Gastroesophageal sphincter (tissue), 4 donors: ENCODE measurements around the gene RUFY4. TPM values are rescaled to one million over a fixed set of nuclear protein-coding genes. Genes with fewer than 3 reads are reported as not detected.
"Not testable (repeated sequence)": the region's sequence is repeated elsewhere in the genome, so short reads cannot be mapped to it uniquely, and the experiment has no call there.

Experiments
- ATAC-seq: fragments of 150-250 bp; one replicate; pipeline ENCODE4 v1.9.1; 2016; ENCODE audit warnings: mild to moderate bottlenecking, moderate library complexity
- H3K27ac ChIP-seq, 4 donors: fragments of 200-600 bp; sonication (generic) in 3 of 4; 1 replicate in 3 of 4; 2 replicates in 1 of 4; pipeline ENCODE4 v1.5.1; 2016 to 2019
- H3K27me3 ChIP-seq: fragments of 200-600 bp; sonication (generic); one replicate; pipeline ENCODE4 v1.5.1; 2019
- H3K36me3 ChIP-seq, 2 donors: fragments of 200-600 bp; sonication (generic); one replicate each; pipeline ENCODE4 v1.5.1; 2019; ENCODE audit warnings: control low read depth in 1 of 2
- H3K4me1 ChIP-seq, 3 donors: fragments of 200-600 bp; sonication (generic); 1 replicate in 2 of 3; 2 replicates in 1 of 3; pipeline ENCODE4 v1.5.1; 2016 to 2019; ENCODE audit warnings: control low read depth in 2 of 3
- H3K4me3 ChIP-seq, 2 donors: fragments of 200-600 bp; sonication (generic); one replicate each; pipeline ENCODE4 v1.5.1; 2019; ENCODE audit warnings: mild to moderate bottlenecking in 1 of 2, moderate library complexity in 1 of 2
- H3K9me3 ChIP-seq, 3 donors: fragments of 200-600 bp; sonication (generic); one replicate each; pipeline ENCODE4 v1.5.1; 2017 to 2019; ENCODE audit warnings: control low read depth in 2 of 3
- EP300 ChIP-seq: sonication (generic); formaldehyde crosslinking; IDR thresholded peaks from one replicate; pipeline ENCODE4 v1.6.1; 2017; ENCODE audit warnings: antibody characterized with exemption, mild to moderate bottlenecking
- POLR2A ChIP-seq, 2 donors: fragments of 450-650 bp; IDR thresholded peaks; one replicate each; pipeline ENCODE4 v1.6.1; 2017; ENCODE audit warnings: antibody characterized with exemption in 2 of 2, mild to moderate bottlenecking in 2 of 2, moderate library complexity in 1 of 2
- POLR2AphosphoS5 ChIP-seq: sonication (generic); formaldehyde crosslinking; IDR thresholded peaks from one replicate; pipeline ENCODE4 v1.6.1; 2017; ENCODE audit warnings: antibody characterized with exemption
- WGBS, 2 donors: methylation state at CpG; one replicate each; pipeline ENCODE4 v1.1.5; 2018; ENCODE audit warnings: low coverage in 1 of 2; 5-methylcytosine and 5-hydroxymethylcytosine counted together
- total RNA-seq, 4 donors: library from RNA; depleted of rRNA; stranded (reverse); fragments of >200 nt; gene quantifications; one replicate each; pipeline ENCODE4 v1.1.0, GENCODE V29; 2016
- TF ChIP-seq, protein P1 (sequence below), 4 experiments: fragments of 200-600 bp in 2 of 4; fragments of 450-650 bp in 2 of 4; sonication (generic) in 1 of 4; IDR thresholded peaks; one replicate each; pipeline ENCODE4 v1.5.1; 2017 to 2019; ENCODE audit warnings: antibody characterized with exemption in 4 of 4, mild to moderate bottlenecking in 2 of 4, moderate library complexity in 2 of 4

RUFY4 gene, protein sequence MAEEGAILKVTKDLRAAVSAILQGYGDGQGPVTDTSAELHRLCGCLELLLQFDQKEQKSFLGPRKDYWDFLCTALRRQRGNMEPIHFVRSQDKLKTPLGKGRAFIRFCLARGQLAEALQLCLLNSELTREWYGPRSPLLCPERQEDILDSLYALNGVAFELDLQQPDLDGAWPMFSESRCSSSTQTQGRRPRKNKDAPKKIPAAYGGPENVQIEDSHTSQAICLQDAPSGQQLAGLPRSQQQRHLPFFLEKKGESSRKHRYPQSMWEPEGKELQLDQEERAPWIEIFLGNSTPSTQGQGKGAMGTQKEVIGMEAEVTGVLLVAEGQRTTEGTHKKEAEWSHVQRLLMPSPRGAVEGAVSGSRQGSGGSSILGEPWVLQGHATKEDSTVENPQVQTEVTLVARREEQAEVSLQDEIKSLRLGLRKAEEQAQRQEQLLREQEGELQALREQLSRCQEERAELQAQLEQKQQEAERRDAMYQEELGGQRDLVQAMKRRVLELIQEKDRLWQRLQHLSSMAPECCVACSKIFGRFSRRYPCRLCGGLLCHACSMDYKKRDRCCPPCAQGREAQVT
- total RNA-seq = not detected

DNA sequence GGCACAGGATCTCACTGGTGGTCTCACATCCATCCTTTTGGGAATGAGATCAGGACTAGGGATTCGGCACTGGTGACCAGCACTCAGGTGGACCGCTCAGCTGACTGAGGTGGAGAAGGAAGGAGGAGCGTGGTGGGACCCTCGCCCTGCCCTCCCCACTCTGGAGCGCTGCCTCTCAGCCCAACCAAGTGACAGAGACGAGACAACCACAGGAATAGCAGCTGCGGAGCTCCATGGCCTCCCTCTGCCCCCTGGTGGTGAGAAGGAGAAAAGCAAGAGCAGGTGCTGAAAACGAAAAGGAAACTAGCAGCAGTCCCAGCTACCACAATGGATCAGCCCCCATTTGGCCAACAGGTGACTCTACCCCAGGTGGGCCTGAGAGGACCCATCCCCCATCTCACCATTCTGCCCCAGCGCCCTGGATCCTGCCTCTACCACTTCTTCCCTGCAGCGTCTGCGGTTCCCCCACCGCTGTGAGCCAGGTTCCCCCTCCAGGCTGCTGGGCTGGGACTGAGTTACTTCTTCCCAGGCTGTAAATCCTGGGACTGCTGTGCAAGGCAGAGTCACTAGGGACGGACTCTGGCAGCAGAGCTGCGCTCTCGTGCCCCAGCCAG lies at the start of gene RUFY4:
RUFY4 (plus strand) TSS at position 533 of the 614 bp plus-strand sequence. CDS start 1,353 bp downstream, outside the sequence.
- not testable (repeated sequence) for H3K36me3 ChIP-seq, H3K9me3 ChIP-seq, H3K27ac ChIP-seq, H3K4me1 ChIP-seq
- TF ChIP-seq, protein P1, sequence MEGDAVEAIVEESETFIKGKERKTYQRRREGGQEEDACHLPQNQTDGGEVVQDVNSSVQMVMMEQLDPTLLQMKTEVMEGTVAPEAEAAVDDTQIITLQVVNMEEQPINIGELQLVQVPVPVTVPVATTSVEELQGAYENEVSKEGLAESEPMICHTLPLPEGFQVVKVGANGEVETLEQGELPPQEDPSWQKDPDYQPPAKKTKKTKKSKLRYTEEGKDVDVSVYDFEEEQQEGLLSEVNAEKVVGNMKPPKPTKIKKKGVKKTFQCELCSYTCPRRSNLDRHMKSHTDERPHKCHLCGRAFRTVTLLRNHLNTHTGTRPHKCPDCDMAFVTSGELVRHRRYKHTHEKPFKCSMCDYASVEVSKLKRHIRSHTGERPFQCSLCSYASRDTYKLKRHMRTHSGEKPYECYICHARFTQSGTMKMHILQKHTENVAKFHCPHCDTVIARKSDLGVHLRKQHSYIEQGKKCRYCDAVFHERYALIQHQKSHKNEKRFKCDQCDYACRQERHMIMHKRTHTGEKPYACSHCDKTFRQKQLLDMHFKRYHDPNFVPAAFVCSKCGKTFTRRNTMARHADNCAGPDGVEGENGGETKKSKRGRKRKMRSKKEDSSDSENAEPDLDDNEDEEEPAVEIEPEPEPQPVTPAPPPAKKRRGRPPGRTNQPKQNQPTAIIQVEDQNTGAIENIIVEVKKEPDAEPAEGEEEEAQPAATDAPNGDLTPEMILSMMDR (IDR thresholded peaks at IDR 0.05) = peak in 3 of 4 experiments; percentile 84 to 88 (median 84)
- Histone ChIP-seq H3K27me3 (peaks cover 31% of the 10 kb centered on the region), H3K4me3 (peak within 1 kb of the TSS; percentile 26 to 47)
- ATAC-seq = peak; percentile 75
- WGBS, 2 donors = 0 to 2% methylated on average over 4 to 10 of the region's 15 CpGs

DNA sequence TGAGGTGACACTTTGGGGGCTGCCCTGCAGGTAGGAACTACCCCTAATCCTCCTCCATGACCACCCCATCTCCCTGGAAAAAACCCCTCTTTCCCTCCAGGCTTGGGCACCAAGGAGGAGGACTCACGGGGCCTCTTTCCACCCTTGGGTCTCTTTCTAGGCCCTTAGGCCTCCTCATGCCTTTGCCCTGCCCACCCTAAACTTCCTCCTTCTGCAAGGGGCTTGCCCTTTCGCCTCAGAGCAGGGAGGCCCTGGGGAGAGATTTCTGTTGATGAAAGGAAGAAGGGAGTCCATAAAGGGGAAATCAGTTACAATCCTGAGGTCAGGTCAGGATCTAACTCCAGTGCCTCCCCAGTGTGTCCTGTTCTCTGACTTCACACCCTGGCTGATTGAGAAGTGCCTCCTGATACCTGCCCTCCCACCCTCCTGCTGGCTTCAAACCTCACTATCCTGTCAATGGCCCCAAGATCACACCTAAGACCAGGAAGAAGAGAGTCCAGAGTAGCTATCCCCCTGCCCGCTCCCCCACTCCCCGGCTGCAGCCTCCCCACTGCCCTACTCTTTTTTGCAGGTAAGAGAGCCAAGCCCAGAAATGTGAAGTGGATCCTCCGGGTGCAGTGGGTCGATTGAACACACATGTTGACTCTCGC lies 49.5 kb upstream of the RUFY4 start:
- peaks cover 0 to 46% (median 16%) of the 10 kb centered on the region in 3 donors for H3K4me1 ChIP-seq
- ATAC-seq = no peak
- H3K27ac ChIP-seq = no peak overlapping the region

DNA sequence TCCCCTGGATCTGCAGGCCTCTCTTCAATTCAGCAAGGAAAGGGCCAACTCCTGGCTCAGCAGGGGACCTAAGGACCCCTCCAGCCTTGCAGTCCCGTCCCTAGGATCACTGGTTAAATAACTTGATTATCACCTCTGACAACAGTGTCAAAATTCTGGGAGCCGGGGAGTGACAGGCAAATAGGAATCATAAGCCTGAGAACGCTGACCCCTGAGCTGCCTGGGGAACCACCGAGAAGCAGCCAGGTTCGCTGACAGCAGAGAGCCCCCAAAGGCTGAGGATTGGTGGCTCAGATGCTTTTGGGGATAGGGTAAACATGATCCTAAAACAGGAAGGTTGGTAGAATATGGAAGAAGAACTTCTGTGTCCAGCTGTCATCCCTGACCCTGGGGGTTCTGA lies 48.8 kb upstream of the RUFY4 start:
- ATAC-seq = no peak
- Histone ChIP-seq H3K27ac (no peak overlapping the region), H3K4me3 (no peak overlapping the region), H3K27me3 (no peaks in the 10 kb centered on the region), H3K9me3 (no peaks in the 10 kb centered on the region), H3K4me1 (peaks cover 0 to 46% (median 16%) of the 10 kb centered on the region in 3 donors), H3K36me3 (no peaks in the 10 kb centered on the region)
- 100% methylated on average over 1 of the region's 5 CpGs; no CpG with 5 or more reads in 1 of the 2 donors for WGBS, 2 donors
- TF ChIP-seq EP300 = no peak
- no peak for TF ChIP-seq POLR2A (IDR thresholded peaks at IDR 0.05)
- no peak for TF ChIP-seq POLR2AphosphoS5
- TF ChIP-seq, protein P1 (IDR thresholded peaks at IDR 0.05) = no peak

More for the DNA sequence above, 49.5 kb upstream of the RUFY4 start:
- Histone ChIP-seq H3K9me3 (no peaks in the 10 kb centered on the region), H3K4me3 (no peak overlapping the region), H3K36me3 (no peaks in the 10 kb centered on the region), H3K27me3 (no peaks in the 10 kb centered on the region)
- TF ChIP-seq POLR2A (IDR thresholded peaks at IDR 0.05) = no peak
- no peak for TF ChIP-seq EP300
- no peak for TF ChIP-seq POLR2AphosphoS5
- TF ChIP-seq, protein P1 (IDR thresholded peaks at IDR 0.05) = no peak
- WGBS, 2 donors = 77% methylated on average over 5 of the region's 7 CpGs; no CpG with 5 or more reads in 1 of the 2 donors

DNA sequence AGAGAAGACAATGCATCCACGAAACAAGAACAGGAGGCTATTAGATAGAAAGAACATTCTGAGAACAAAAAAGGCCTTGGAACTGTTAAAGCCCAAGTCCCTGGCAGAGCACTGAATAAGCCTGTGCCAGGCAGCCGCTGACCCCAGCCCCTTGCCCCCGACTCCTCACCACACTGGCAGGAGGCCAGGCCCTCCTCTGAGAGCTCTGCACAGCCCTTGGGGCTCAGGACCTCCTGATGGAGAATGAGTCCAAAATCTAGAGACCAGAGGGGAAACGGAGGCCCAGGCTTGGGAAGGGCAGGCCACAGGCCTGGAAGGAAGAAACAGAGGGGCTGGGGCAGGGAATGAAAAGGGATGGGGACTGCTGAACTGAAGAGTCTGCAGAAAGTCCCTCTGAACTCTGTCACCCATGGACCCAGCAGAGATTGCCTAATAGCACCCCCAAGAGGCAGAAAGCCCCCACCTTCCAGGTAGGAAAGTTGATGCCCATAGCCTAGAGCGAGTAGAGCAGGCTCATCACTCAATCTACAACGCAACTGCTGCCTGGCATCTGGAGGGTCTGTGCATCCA lies 48.0 kb upstream of the RUFY4 start:
- TF ChIP-seq, protein P1 (IDR thresholded peaks at IDR 0.05) = no peak
- TF ChIP-seq EP300 (no peak), POLR2A (IDR thresholded peaks at IDR 0.05) (no peak), POLR2AphosphoS5 (no peak)
- 86% methylated on average over 3 of the region's 6 CpGs; no CpG with 5 or more reads in 1 of the 2 donors for WGBS, 2 donors
- Histone ChIP-seq H3K4me1 (peaks cover 0 to 41% (median 16%) of the 10 kb centered on the region in 3 donors), H3K27me3 (no peaks in the 10 kb centered on the region), H3K9me3 (no peaks in the 10 kb centered on the region), H3K36me3 (no peaks in the 10 kb centered on the region), H3K27ac (no peak overlapping the region), H3K4me3 (no peak overlapping the region)
- ATAC-seq = no peak
